ENCODE results near the gene ARID3B.

DNA sequence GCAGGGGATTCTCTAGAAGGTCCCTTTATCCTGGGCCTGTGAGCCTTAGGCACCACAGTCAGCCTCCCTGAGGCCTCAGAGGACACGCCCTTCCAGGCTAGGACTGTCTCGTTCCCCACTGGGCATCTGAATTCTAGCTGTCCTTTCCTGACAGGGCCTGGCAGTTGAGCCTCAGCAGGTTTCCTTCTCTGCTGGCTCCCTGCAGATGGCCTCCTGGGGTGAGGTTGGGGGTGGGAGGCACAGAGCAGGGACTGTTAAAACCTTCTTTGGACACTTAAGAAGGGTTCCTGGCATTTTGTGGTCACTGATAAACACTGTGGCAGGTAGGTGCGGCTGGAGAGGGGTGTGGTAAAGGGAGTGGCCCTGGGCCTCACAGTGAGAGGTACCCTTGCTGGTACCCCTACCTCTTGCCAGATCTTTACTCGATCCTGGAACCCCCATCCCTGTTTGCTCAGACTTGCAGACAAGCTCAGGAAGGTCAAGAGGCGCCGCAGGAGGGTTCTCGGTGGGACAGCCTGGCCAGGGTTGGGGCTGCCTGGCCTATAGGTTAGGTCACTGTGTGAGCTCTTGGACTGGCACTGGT lies 83.1 kb downstream of the ARID3B start:
- TF ChIP-seq, protein P1, sequence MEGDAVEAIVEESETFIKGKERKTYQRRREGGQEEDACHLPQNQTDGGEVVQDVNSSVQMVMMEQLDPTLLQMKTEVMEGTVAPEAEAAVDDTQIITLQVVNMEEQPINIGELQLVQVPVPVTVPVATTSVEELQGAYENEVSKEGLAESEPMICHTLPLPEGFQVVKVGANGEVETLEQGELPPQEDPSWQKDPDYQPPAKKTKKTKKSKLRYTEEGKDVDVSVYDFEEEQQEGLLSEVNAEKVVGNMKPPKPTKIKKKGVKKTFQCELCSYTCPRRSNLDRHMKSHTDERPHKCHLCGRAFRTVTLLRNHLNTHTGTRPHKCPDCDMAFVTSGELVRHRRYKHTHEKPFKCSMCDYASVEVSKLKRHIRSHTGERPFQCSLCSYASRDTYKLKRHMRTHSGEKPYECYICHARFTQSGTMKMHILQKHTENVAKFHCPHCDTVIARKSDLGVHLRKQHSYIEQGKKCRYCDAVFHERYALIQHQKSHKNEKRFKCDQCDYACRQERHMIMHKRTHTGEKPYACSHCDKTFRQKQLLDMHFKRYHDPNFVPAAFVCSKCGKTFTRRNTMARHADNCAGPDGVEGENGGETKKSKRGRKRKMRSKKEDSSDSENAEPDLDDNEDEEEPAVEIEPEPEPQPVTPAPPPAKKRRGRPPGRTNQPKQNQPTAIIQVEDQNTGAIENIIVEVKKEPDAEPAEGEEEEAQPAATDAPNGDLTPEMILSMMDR (IDR thresholded peaks at IDR 0.05): no peak
- TF ChIP-seq, protein P2, sequence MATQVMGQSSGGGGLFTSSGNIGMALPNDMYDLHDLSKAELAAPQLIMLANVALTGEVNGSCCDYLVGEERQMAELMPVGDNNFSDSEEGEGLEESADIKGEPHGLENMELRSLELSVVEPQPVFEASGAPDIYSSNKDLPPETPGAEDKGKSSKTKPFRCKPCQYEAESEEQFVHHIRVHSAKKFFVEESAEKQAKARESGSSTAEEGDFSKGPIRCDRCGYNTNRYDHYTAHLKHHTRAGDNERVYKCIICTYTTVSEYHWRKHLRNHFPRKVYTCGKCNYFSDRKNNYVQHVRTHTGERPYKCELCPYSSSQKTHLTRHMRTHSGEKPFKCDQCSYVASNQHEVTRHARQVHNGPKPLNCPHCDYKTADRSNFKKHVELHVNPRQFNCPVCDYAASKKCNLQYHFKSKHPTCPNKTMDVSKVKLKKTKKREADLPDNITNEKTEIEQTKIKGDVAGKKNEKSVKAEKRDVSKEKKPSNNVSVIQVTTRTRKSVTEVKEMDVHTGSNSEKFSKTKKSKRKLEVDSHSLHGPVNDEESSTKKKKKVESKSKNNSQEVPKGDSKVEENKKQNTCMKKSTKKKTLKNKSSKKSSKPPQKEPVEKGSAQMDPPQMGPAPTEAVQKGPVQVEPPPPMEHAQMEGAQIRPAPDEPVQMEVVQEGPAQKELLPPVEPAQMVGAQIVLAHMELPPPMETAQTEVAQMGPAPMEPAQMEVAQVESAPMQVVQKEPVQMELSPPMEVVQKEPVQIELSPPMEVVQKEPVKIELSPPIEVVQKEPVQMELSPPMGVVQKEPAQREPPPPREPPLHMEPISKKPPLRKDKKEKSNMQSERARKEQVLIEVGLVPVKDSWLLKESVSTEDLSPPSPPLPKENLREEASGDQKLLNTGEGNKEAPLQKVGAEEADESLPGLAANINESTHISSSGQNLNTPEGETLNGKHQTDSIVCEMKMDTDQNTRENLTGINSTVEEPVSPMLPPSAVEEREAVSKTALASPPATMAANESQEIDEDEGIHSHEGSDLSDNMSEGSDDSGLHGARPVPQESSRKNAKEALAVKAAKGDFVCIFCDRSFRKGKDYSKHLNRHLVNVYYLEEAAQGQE (IDR thresholded peaks at IDR 0.05; ENCODE audit: insufficient read depth in 1 of 2, low read depth in 2 of 2, low read length in 1 of 2): no peak
- TF ChIP-seq POLR2AphosphoS5 (IDR thresholded peaks at IDR 0.05; ENCODE audit: low read depth, low read length) (no peak), SIN3A (IDR thresholded peaks at IDR 0.05; ENCODE audit: borderline replicate concordance, insufficient read depth, low read depth, low read length) (no peak)

All from Panc1 (cell line).